ENCODE results near the gene LRCH4.
"Not testable (repeated sequence)": the region's sequence is repeated elsewhere in the genome, so short reads cannot be mapped to it uniquely, and the experiment has no call there.

Gene LRCH4

DNA sequence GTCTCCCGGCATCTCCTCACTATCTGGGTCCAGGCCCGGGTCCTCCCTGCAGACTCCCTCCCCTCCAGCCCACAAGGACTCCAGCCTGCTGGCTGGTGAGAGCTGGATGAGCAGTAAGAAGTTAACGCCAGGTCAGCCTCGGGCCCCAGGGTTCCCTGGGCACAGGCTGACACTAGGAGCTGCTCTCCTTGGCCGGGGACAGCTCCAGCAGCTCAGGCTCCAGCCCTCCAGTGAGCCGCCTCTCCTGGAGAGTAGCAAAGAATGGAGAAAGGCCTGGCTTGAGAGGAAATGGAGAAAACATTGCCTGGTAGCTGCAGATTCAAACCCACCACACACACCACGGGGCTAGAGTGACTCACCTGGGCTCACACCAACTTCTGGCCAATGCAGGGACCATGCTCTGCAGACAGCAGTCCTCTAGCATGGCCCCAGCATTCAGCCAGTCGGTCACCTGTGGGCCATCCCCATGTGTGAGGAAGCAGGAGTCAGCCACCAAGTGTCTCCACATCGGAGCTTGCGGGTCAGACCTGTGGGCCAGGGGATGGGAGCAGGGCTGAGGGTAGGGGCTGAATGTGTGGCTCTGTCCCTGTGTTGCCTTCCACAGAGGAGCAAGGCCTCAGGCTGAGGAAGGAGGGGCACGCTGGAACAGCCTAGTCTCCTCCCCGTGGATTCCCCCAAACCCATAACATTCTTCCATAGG lies 18.7 kb downstream of the LRCH4 start:
- no peak for DNase-seq

DNA sequence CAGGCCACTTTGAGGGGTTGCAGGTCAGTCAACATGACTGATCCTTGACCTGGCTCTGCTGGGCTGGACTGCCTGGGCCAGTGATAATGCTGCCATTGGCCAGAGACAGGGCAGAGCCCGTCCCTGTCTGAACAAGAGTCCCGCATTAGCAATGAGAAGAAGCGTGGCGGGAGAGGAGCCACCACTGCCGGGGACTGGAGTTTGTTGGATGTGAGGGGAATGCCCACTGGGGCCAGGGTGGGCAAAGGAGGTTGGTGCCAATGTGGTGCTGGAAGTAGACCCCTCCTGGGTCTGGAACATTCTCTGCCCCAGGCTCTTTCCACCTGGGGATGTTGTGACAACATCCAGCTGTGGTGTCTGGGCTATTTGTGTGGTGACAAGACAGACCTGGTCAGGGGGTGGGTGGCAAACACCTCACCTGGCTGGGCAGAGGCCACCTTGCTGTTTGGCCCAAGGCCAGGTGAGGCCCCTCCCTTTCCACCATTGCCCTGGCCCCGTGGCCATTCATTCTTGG lies 19.9 kb downstream of the LRCH4 start:
- DNase-seq: no peak

DNA sequence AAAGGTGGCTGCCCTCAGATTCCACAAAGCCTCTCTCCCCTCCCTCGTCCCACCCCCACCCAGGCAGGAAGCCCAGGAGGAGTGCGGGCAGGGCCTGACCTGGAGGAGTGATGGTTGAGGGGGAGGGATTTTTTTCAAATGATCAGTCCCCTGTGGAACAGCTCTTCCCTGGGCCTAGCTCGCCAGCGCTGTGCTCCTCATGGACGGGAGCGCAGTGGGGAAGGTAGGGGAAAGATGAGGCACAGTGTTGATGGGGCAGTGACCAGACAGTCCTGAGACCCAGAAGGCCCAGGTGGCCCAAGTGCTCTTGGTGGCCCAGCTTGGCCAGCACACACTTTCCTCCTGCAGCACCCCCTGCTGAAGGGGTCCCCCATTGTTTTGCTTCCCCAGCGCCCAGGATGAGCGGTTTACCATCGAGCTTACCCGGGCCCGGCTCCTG lies 20.8 kb downstream of the LRCH4 start:
- DNase-seq: no peak

DNA sequence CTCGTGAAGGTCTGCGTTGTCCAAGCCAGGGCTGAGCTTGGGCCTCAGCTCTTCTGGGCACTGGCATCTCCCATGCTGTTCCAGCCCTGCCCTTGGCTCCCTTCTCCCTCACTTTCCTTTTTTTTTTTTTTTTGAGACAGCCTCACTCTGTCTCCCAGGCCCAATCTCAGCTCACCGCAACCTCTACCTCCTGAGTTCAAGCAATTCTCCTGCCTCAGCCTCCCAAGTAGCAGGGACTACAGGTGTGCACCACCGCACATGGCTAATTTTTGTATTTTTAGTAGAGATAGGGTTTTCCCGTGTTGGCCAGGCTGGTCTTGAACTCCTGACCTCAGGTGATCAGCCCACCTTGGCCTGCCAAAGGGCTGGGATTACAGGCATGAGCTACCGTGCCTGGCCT lies 21.5 kb downstream of the LRCH4 start:
- DNase-seq: not testable (repeated sequence)

DNA sequence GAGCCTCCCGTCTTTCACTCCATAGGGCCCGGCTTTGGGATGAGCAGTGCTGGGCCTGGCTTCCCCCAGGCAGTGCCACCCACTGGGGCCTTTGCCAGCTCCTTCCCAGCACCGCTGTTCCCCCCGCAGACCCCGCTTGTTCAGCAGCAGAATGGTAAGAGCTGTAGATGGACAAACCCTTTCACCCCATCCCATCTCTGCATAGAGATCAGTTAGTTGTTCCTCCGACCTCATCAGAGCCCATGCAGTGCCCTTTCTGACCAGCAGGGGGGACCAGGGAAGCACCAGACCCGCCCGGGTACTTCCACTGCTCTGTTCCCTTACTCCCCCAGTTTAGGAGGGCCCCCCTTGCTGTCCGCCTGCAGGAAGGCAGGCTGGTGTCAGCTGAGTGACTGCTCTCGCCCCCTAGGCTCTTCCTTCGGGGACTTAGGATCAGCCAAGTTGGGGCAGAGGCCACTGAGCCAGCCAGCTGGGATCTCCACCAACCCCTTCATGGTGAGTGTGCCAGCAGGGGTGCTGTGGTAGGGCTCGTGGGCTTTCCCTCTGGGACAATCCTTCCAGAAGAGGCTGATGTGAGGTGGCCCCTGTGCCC lies 22.0 kb downstream of the LRCH4 start:
- DNase-seq: peak; percentile 80 to 91 (median 83)

DNA sequence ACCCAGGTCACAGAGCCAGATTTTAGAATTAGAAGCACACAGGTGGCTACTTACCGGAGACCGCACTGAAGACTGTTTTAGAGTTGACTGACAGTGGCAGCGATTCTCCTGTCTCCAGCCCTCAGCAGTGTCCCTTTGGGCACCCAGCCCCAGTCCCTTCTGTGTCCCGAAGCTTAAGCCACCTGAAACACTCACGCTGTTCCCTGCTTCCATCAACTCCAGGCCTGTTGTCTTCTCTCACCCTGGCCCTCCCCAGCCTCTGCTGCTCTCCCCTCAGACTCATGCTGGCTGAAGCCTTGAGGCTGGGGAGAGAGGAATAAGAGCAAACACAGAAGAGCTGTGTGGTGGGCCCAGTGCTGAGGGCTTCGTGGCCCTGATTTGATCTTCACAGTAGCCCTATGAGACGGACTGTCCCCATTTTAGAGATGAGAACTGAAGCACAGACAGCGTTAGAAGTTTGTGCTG lies 22.8 kb downstream of the LRCH4 start:
- no peak for DNase-seq

DNA sequence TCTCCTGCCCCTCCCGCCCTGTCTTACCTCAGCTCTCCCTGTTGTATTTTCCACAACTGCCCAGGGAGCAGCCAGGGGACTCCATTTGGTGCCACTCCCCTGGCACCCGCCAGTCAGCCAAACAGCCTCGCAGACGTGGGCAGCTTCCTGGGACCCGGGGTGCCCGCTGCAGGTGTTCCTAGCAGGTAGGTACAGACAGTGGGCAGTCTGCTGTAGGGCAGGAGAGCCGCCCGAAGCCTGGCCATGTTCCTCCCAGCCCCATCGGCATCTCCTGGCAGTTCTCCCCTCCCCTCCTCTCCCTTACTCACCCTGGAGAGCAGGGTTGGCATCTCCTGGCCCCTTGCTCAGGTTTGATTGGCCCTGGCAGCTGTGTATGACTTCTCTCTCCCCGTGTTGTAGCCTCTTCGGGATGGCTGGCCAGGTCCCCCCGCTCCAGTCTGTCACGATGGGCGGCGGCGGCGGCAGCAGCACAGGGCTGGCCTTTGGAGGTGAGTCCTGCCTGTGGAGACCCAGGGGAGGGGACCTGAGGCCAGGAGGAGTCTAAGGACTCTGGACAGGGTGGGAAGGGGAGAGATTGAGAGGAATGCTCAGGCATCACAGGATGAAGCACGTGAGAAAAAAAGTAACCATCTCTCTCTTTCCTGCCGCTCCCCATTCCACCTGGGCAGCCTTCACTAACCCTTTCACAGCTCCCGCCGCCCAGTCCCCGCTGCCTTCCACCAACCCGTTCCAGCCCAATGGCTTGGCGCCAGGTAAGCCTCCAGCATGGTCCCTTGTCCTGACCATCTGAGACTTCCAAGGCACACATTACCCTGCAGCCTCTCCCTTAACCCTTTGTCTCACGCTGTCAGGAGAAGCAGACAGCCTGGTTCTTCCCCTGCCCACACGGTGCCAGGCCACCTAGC lies 23.5 kb downstream of the LRCH4 start:
- DNase-seq: no peak

DNA sequence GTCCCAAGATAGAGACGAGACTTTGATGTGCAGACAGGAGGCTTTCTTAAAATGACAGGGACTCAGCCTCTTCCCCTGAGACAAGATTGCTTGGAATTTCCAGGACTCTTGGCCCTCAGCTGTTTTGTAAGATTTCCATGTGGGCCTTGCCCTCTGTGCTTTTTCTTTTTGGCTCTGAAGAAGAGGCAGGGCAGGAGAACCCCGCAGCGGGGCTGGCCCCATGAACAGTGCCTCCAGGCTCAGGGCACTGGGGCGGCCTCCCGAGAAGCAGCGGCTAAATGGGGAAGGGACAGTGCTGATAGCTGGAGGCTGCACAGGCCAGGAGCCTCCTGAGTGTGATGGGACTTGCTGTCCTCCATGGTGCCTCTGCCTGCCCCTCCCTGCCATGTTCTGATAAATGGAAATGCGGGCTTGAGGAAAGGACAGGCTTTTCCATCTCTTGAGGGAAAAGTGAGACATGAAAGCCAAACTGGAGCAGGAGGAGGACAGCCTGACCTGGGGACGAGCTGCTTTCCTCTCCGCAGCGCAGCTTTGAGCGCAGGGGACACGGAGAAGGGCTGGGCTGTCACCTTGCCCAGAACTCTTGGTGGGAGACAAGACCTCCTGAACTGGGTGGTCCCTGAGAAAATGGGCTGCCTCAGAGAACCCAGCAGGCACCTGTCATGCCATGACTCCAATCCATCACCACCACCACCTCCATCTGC lies 24.3 kb downstream of the LRCH4 start:
- no peak for DNase-seq

DNA sequence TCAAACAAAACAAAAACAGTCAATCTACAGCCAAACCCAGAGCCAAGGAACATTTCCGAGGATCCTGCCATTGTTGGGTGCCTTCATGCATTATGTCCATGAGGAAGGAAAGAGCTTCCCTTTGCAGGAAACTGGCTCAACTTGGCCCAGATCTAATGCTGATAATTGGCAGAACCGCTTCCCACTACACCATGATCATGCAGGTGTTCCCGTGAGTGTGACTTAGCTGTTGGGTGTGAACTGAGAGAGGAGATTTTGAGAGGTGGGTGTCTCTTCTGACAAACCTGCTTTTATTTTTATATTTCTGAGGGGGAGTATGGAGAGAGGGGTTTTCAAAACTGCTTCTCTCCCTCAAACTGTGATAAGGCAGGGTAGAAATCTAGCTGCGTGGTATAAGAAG lies 26.8 kb downstream of the LRCH4 start:
- DNase-seq: no peak

DNA sequence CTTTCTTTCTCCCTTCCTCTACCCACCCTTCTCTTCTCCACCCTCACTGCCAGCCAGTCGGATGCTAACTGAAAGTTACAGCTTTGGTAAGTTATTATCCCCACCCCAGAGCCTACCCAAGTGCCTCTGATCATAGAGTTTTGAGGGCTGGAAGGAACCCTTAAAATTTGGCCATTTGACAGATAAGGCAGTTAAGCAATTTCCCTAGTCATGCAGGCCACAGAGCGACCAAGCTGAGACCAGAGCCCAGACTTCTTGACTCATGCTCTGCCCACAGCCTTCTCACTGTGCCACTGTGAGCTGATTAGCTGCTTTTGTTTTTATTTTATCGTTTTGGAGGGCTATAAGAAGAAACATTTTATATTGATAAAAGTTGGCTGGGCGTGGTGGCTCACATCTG lies 29.4 kb downstream of the LRCH4 start:
- DNase-seq: peak; percentile 74 to 81 (median 77)

DNA sequence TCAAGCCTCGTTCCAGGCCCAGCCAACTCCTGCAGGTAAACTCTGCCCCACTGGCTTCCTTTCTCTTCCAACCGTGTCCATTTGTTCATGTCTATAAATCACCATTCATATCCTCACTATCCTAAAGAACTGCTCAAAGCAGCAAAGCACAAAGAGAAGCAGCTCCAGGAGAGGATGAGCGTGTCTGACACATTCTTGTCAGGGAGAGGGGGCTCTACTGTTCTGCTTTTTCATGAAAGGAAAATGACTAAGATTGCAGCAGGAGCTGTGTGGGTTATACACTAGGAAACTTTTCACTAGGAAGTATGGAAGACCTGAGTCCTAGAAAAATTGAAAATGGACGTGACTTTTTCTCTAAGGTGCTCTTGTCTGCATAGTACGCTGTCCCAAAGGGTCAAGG lies 30.2 kb downstream of the LRCH4 start:
- peak; percentile 41 to 62 (median 53) for DNase-seq

DNA sequence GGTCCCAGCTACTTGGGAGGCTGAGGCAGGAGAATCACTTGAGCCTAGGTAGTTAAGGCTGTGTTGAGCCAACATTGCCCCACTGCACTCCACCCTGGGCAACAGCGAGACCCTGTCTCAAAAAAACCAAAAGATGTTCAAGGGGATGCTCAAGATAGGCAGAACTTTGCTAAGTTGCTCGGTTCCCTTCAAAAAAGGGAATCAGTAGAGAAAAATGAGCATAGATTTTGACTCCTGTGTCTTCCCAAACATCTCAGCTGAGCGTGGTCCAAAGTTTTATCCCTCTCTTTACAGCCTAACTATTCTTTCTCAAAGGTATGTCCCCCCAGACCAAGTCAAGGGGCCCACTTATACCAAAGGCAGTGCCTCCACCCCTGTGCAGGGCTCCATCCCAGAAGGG lies 32.9 kb downstream of the LRCH4 start:
- no peak for DNase-seq

DNA sequence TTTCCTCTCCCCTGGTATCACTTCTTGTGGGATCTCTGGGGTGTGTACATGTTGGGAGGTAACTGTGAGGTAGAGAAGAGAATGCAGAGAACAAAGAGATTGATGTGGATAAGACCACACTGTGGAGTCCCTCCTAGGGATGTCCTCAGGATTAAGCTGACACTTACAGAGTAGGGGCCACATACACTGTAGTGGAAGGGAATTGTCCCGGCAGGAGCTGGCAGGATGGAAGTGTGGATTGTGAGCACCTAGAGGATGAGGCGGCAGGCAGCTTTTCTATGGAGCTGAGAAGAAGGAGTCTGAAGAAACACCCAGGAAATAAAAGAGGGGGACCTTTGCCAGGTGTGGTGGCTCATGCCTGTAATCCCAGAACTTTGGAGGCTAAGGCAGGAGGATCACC lies 33.4 kb downstream of the LRCH4 start:
- no peak for DNase-seq

DNA sequence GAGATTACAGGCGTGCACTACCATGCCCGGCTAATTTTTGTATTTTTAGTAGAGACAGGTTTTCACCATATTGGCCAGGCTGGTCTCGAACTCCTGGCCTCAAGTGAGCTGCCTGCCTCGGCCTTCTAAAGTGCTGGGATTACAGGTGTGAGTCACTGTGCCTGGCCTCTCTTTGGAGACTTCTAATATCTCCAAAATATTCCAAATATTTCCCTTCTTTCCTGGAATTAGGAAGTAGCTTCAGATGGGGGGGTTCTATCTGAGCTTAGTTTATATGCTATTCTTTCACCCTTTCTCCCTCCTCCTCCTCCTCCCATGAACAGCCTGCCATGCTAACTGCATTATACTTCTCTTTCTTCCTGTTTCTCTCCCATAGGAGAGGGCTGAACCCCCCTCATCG lies 37.5 kb downstream of the LRCH4 start:
- not testable (repeated sequence) for DNase-seq

DNA sequence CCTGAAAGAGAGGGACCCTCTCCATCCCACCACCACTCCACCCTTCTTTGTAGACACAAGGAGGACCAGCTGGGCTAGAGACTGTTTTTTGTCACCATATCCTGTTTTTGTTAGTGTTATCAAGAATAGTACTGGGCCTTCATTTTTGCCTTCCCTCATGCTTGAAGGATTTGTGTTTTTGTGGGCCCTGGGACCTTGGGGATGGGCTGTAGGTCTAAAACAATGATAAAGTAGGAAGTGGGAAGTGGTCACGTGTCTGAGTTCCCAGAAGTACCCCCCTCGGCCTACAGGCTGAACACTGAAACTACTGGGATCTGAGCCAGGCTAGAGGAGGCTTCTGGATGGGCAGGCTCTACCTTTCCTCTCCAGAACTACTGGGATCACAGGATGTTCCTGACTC lies 38.1 kb downstream of the LRCH4 start:
- DNase-seq: peak in 2 of 3 donors; percentile 20 to 40

DNA sequence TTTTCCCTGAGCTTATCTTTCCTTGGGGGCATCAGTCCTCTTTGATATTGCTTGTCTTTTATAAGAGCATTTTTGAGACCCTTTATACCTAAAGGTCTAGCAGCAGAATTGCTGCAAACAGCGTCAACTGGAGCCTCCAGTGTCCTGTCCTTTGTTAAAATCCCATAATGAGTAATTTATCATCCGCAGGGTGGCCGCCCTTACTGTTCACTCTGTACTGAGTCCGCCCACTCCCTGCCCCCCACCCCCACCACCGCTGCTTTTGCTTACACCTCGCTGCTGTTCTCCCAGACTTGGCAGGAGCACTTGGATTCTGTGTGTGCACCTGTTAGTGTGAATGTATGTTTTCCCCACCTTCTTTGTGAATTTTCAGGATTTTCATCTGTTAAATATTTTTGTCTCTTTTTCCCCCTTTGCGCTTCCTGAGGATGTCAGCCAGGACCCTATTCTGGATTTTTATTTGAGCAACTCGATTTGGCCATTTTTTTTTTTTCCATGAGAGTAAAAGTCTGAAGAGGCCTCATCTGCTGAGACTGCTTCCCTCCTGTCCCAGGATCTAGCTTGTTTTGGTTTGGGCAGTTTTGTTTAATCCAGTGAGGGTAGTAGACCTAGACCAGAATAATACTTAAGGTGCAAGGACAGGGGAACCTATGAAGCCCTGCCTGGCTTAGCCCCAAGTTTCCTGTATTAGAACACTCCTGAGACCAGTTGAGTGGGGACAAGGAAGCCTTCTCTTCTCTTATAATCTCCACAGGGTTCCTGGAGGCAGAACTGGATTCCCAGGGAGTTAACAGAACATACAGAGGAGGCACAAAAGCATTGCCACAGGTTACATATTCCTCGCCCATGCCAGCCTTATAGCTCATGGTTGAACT lies 38.8 kb downstream of the LRCH4 start:
- no peak for DNase-seq

DNA sequence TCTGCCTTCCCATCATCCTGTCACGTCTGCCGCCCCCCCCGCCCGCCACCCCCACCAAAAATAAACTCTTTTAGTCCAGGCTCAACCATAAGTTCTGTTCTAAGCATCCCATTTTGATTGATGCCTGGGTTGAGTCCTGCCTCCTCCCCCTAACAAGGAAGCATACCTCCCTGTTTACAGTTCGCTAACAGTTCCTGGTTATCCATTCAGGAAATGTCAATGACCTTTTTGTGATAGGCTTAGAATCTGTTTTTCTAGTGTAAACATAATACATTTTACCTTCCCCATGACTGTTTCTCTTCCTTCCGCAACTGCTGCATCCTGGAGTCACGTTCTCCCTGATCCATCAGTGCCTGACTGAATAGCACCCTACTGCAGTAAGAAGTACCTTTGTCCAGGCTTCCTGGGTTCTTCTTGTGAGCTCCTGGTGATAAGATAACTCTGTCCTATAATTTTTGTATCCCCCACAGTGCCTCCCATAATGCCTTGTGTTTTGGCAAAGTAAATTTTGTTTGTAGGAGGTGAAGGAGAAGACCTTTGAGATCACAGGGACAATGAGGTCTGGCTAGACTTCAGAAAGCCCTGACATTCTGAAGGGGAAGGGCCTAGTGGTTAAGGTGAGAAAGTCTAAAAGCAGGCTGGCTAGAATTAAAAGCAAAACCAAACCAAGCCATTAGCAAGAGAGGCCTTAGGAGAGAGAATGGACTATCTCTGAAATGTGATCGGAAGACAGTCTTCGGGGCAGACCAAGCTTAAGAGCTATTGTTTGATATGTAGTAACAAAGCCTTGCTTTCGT lies 39.6 kb downstream of the LRCH4 start:
- DNase-seq: no peak

DNA sequence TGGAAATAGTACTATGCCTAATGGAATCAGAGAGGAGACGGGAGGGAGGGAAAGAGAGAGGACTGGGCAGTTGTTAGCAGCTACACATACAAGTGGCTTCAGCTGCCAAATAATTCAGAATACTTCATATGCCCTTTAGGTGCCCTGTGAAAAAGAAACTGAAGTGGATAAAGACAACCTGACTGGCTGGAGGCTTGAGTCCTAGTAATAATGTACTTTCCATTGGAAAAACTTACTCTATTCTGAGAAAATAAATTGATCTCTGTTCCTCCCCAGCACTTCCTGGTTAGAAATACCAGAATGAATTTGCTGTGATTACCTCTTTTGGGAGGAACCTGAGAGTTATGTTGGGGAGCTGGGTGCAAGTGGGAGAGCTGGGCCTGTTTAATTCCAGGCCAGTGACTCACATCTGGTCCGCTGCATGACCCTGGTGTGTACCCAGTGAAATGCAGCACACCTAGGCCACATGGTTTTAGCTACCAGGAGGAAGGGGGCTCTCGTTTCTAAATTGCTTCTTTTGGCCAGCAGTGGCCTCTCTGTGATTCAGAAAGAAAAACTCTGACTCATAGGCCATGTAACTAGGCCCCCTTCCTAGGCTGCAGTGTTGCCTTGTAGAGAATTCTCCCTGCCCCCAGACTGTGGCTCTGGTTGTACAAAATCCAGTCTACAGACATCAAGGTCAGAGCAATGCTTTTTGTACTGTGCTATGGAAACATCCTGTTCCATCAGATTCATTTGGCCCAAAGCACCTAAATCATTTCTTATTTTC lies 40.4 kb downstream of the LRCH4 start:
- DNase-seq: peak; percentile 49 to 73 (median 56)

DNA sequence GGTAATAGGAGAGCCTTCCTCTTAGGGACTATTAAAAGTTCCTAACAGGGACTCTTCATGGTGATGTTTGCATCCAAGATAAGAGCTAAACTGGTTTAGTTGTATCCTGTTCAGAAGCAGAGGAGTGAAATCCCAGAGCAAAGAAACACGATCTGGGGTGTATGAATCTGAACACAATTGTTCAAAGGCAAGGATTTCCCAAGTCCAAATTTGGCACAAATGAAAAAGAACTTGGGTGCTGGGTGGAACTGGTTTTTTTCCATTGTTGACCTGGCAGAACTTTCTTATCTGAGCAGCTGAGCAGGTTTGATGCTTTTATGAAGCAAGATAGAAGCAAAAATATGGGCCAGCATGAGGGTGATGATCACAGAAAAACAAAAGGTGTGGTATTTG lies 41.0 kb downstream of the LRCH4 start:
- DNase-seq: no peak

DNA sequence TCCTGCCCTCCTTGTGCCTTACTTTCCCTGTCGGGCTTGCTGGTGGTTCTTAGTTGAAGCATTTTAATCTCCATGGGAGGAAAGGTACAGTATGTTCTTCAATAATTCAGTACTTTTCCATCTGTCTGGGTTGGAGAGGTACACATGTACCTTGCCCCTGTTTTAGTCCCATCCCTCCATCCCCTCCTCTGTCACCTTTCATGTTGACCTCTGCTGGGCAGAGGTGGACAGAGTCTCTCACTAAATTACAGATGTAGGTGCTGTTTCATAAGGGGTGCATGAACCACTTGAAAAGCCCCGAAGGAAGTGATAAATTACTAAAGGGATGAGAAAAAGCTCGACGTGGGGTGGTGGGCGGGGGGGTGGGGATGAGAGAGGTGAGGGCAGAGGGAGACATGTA lies 41.5 kb downstream of the LRCH4 start:
- DNase-seq: no peak
